Fibroblast of lung (primary cell): Measurements from ENCODE around the gene AFF2. TPM values are rescaled to one million over a fixed set of nuclear protein-coding genes. Genes with fewer than 3 reads are reported as not detected.

Source experiments
- DNase-seq, 2 donors: peaks; one replicate each; pipeline versions ENCODE4 v3.0.0 to v3.0.0-alpha.2; 2010; ENCODE audit warnings: low read depth in 2 of 2
- H2AFZ ChIP-seq: 2 replicates; pipeline ENCODE4 v1.5.1; 2012; ENCODE audit warnings: low read length, control low read depth, inconsistent platforms
- H3K27ac ChIP-seq: 2 replicates; pipeline ENCODE4 v1.5.1; 2011; ENCODE audit warnings: low read length, control low read depth; ENCODE audit not compliant: insufficient read depth
- H3K27me3 ChIP-seq: 2 replicates; pipeline ENCODE4 v1.5.1; 2011; ENCODE audit warnings: mild to moderate bottlenecking, low read length; ENCODE audit not compliant: control insufficient read depth, insufficient read depth
- H3K36me3 ChIP-seq: 2 replicates; pipeline ENCODE4 v1.5.1; 2011; ENCODE audit warnings: low read length; ENCODE audit not compliant: control insufficient read depth, insufficient read depth
- H3K4me1 ChIP-seq: 2 replicates; pipeline ENCODE4 v1.5.1; 2011; ENCODE audit warnings: low read length; ENCODE audit not compliant: control insufficient read depth, insufficient read depth; ENCODE audit errors: extremely low read depth
- H3K4me2 ChIP-seq: 2 replicates; pipeline ENCODE4 v1.5.1; 2011; ENCODE audit warnings: low read length, control low read depth; ENCODE audit not compliant: insufficient read depth; ENCODE audit errors: extremely low read depth
- H3K4me3 ChIP-seq, 4 experiments: fragments of 200-600 bp in 1 of 4; sonication (generic) in 1 of 4; replicated peaks in 1 of 4; 2 replicates each; pipeline ENCODE4 v1.5.1; 2011 to 2016; ENCODE audit warnings: low read length in 4 of 4, low read depth in 3 of 4, mild to moderate bottlenecking in 3 of 4, control low read depth in 2 of 4, inconsistent platforms in 1 of 4, mixed read lengths in 1 of 4; ENCODE audit not compliant: insufficient read depth in 1 of 4; ENCODE audit errors: control extremely low read depth in 1 of 4
- H3K79me2 ChIP-seq: 2 replicates; pipeline ENCODE4 v1.5.1; 2012; ENCODE audit warnings: mild to moderate bottlenecking, low read length, inconsistent platforms; ENCODE audit not compliant: control insufficient read depth, insufficient read depth
- H3K9ac ChIP-seq: 2 replicates; pipeline ENCODE4 v1.5.1; 2011; ENCODE audit warnings: mild to moderate bottlenecking, low read length, control low read depth; ENCODE audit not compliant: insufficient read depth
- H3K9me3 ChIP-seq: 2 replicates; pipeline ENCODE4 v1.5.1; 2012; ENCODE audit warnings: low read depth, low read length; ENCODE audit not compliant: control insufficient read depth, insufficient read depth
- H4K20me1 ChIP-seq: 2 replicates; pipeline ENCODE4 v1.5.1; 2011; ENCODE audit warnings: low read length; ENCODE audit not compliant: control insufficient read depth, insufficient read depth; ENCODE audit errors: extremely low read depth
- EZH2 ChIP-seq: IDR thresholded peaks from 2 replicates; pipeline ENCODE4 v1.5.1; 2012; ENCODE audit warnings: low read length, control low read depth, mild to moderate bottlenecking; ENCODE audit errors: missing control alignments
- polyA plus RNA-seq, 2 donors: library from polyadenylated mRNA; depleted of rRNA in 1 of 2; stranded (reverse) in 1 of 2; unstranded in 1 of 2; fragments of >200 nt; gene quantifications; 2 replicates each; pipeline ENCODE4 v1.2.1, GENCODE V29; 2011 to 2012; ENCODE audit warnings: missing spikeins in 1 of 2
- total RNA-seq: library from RNA; depleted of rRNA; stranded (reverse); fragments of >200 nt; gene quantifications from 2 replicates; pipeline ENCODE4 v1.2.1, GENCODE V29; 2014
- TF ChIP-seq, protein P1 (sequence below), 2 donors: IDR thresholded peaks in 1 of 2; conservative IDR thresholded peaks in 1 of 2; 1 replicate in 1 of 2; 2 replicates in 1 of 2; pipeline ENCODE4 v1.5.1; 2011 to 2012; ENCODE audit warnings: low read length in 2 of 2, control low read depth in 1 of 2, inconsistent platforms in 1 of 2, low read depth in 1 of 2, mild to moderate bottlenecking in 1 of 2

AFF2 gene
- total and polyA plus RNA-seq, 2 donors (not counting 1 experiment from before 2014, with no cell fraction given) = under 0.01 to 0.05 TPM

DNA sequence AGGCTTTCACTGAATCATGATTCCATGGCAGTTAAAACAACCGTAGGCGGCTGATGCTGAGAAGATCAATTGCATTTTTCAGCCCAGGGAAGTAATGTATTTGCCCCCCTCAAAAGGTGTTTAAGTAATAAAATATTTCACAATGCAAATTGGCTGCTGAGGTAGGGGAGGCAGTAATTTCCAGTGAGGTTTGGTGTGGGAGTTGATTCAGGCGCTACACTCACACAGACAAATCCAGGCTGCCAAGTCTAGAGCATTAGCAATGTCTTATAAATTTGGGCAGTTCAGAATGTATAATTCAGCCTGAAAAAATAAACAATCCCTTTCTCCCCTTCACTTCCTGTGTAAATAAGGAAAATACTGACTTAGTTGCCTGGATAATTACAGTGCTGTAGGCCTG is 543.0 kb downstream of the AFF2 start:
- H3K27ac ChIP-seq = no peak overlapping the region
- H3K4me3 ChIP-seq = no peak overlapping the region
- no peaks in the 10 kb centered on the region for H3K27me3 ChIP-seq
- no peak overlapping the region for H3K9ac ChIP-seq
- no peak overlapping the region for H2AFZ ChIP-seq
- no peaks in the 10 kb centered on the region for H4K20me1 ChIP-seq
- H3K9me3 ChIP-seq = no peaks in the 10 kb centered on the region
- DNase-seq = peak in 1 of 2 donors; percentile 60
- no peaks in the 10 kb centered on the region for H3K4me1 ChIP-seq
- TF ChIP-seq, protein P1, sequence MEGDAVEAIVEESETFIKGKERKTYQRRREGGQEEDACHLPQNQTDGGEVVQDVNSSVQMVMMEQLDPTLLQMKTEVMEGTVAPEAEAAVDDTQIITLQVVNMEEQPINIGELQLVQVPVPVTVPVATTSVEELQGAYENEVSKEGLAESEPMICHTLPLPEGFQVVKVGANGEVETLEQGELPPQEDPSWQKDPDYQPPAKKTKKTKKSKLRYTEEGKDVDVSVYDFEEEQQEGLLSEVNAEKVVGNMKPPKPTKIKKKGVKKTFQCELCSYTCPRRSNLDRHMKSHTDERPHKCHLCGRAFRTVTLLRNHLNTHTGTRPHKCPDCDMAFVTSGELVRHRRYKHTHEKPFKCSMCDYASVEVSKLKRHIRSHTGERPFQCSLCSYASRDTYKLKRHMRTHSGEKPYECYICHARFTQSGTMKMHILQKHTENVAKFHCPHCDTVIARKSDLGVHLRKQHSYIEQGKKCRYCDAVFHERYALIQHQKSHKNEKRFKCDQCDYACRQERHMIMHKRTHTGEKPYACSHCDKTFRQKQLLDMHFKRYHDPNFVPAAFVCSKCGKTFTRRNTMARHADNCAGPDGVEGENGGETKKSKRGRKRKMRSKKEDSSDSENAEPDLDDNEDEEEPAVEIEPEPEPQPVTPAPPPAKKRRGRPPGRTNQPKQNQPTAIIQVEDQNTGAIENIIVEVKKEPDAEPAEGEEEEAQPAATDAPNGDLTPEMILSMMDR (conservative IDR thresholded peaks at IDR 0.05 in 1 of 2, IDR thresholded peaks at IDR 0.05 in 1 of 2; ENCODE audit: low read depth in 1 of 2, low read length in 2 of 2) = no peak
- TF ChIP-seq EZH2 = no peak
- no peaks in the 10 kb centered on the region for H3K79me2 ChIP-seq
- no peak overlapping the region for H3K4me2 ChIP-seq
- H3K36me3 ChIP-seq = no peaks in the 10 kb centered on the region

DNA sequence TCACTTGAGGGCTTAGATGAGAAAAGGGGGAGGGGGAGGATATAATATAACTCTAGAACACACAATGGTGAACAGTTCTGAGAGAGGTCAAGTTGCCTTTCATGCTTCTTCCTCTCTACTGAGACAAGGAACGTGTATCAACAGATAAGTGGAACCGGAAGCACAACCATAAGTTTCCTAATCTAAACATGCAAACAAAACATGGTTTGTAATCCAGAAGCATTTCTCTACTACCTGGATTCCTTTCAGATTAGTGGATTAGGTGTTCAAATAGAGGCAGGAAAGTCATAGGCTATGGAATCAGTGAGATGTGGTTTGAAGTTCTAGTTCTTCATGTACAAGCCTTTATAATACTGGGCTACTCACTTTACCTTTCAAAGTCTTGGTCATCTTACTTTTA is 544.1 kb downstream of the AFF2 start:
- Histone ChIP-seq H3K9me3 (no peaks in the 10 kb centered on the region), H3K27me3 (no peaks in the 10 kb centered on the region), H3K79me2 (no peaks in the 10 kb centered on the region)

DNA sequence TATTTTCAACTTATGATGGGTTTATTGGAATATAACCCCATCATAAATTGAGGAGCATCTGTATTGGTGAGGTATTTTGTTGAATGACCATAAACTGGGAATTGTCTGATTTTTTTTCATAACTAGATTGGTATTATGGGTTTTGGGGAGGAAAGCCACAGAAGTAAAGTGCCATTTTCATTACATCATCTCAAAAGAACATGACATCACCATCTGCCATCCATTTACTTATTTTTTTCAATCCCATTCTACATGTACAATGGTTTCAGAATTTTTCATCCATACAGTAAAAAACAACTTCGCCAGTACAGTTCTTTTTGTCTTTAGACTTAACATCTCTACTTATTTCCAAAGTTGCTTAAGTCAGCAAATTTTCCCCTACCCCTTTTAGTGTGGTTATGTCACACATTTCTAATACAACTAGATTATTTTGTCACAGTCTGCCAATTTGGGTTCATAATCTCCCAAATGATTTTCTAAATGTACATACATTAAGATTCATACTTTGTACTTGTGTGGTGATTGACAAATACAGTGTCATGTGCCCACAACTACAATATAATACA is 545.3 kb downstream of the AFF2 start:
- no peak for TF ChIP-seq EZH2
- TF ChIP-seq, protein P1 (conservative IDR thresholded peaks at IDR 0.05 in 1 of 2, IDR thresholded peaks at IDR 0.05 in 1 of 2; ENCODE audit: low read depth in 1 of 2, low read length in 2 of 2) = no peak
- no peak for DNase-seq
- no peaks in the 10 kb centered on the region for H3K4me1 ChIP-seq
- no peaks in the 10 kb centered on the region for H4K20me1 ChIP-seq
- no peak overlapping the region for H3K27ac ChIP-seq
- no peak overlapping the region for H2AFZ ChIP-seq
- H3K36me3 ChIP-seq = no peaks in the 10 kb centered on the region
- no peaks in the 10 kb centered on the region for H3K27me3 ChIP-seq
- no peak overlapping the region for H3K4me2 ChIP-seq
- H3K79me2 ChIP-seq = no peaks in the 10 kb centered on the region
- no peak overlapping the region for H3K4me3 ChIP-seq
- H3K9ac ChIP-seq = no peak overlapping the region
- H3K9me3 ChIP-seq = no peaks in the 10 kb centered on the region

More for the DNA sequence above, 544.1 kb downstream of the AFF2 start:
- Histone ChIP-seq H3K27ac (no peak overlapping the region), H3K4me1 (no peaks in the 10 kb centered on the region), H3K36me3 (no peaks in the 10 kb centered on the region), H3K9ac (no peak overlapping the region), H3K4me2 (no peak overlapping the region), H4K20me1 (no peaks in the 10 kb centered on the region), H3K4me3 (no peak overlapping the region), H2AFZ (no peak overlapping the region)
- DNase-seq = no peak
- TF ChIP-seq, protein P1 (conservative IDR thresholded peaks at IDR 0.05 in 1 of 2, IDR thresholded peaks at IDR 0.05 in 1 of 2; ENCODE audit: low read depth in 1 of 2, low read length in 2 of 2) = no peak
- no peak for TF ChIP-seq EZH2
